ENCODE data around the gene KCNMB2.
"Not testable (repeated sequence)": the region's sequence is repeated elsewhere in the genome, so short reads cannot be mapped to it uniquely, and the experiment has no call there.

KCNMB2 gene

GRCh38 chr3:178518660-178519396 is 17.4 kb upstream of the KCNMB2 start:
- no peak for DNase-seq (ENCODE audit: low read depth in 2 of 3, low spot score in 2 of 3)

GRCh38 chr3:178519701-178520100 is 16.5 kb upstream of the KCNMB2 start:
- DNase-seq (ENCODE audit: low read depth in 2 of 3, low spot score in 2 of 3) = no peak

GRCh38 chr3:178520451-178520850 is 15.8 kb upstream of the KCNMB2 start:
- DNase-seq (ENCODE audit: low read depth in 2 of 3, low spot score in 2 of 3) = no peak

- DNase-seq (ENCODE audit: low read depth in 2 of 3, low spot score in 2 of 3) = no peak
These were observed 13.8 kb upstream of the KCNMB2 start for GRCh38 chr3:178522200-178523052.

- no peak for DNase-seq (ENCODE audit: low read depth in 2 of 3, low spot score in 2 of 3)
These were observed 11.0 kb upstream of the KCNMB2 start for GRCh38 chr3:178525251-178525650.

GRCh38 chr3:178526291-178526690 is 9.9 kb upstream of the KCNMB2 start:
- DNase-seq (ENCODE audit: low read depth in 2 of 3, low spot score in 2 of 3) = no peak

GRCh38 chr3:178527981-178528380 is 8.3 kb upstream of the KCNMB2 start:
- no peak for DNase-seq (ENCODE audit: low read depth in 2 of 3, low spot score in 2 of 3)

GRCh38 chr3:178529606-178530225 is 6.5 kb upstream of the KCNMB2 start:
- no peak for DNase-seq (ENCODE audit: low read depth in 2 of 3, low spot score in 2 of 3)

- DNase-seq (ENCODE audit: low read depth in 2 of 3, low spot score in 2 of 3) = no peak
These were observed 3.8 kb upstream of the KCNMB2 start for GRCh38 chr3:178532476-178532875.

- DNase-seq (ENCODE audit: low read depth in 2 of 3, low spot score in 2 of 3) = no peak
These were observed 978 bp downstream of the KCNMB2 start for GRCh38 chr3:178537122-178537705.

- no peak for DNase-seq (ENCODE audit: low read depth in 2 of 3, low spot score in 2 of 3)
These were observed 1.8 kb downstream of the KCNMB2 start for GRCh38 chr3:178538056-178538455.

- no peak for DNase-seq (ENCODE audit: low read depth in 2 of 3, low spot score in 2 of 3)
These were observed 3.9 kb downstream of the KCNMB2 start for GRCh38 chr3:178540184-178540583.

- DNase-seq (ENCODE audit: low read depth in 2 of 3, low spot score in 2 of 3) = no peak
These were observed 9.1 kb downstream of the KCNMB2 start for GRCh38 chr3:178545337-178545736.

- DNase-seq (ENCODE audit: low read depth in 2 of 3, low spot score in 2 of 3) = no peak
These were observed 9.8 kb downstream of the KCNMB2 start for GRCh38 chr3:178546079-178546478.

- DNase-seq (ENCODE audit: low read depth in 2 of 3, low spot score in 2 of 3) = not testable (repeated sequence)
These were observed 13.2 kb downstream of the KCNMB2 start for GRCh38 chr3:178549426-178549825.

- no peak for DNase-seq (ENCODE audit: low read depth in 2 of 3, low spot score in 2 of 3)
These were observed 15.7 kb downstream of the KCNMB2 start for GRCh38 chr3:178551916-178552321.

- DNase-seq (ENCODE audit: low read depth in 2 of 3, low spot score in 2 of 3) = no peak
These were observed 22.4 kb downstream of the KCNMB2 start for GRCh38 chr3:178558637-178559036.

GRCh38 chr3:178560759-178561158 is 24.5 kb downstream of the KCNMB2 start:
- no peak for DNase-seq (ENCODE audit: low read depth in 2 of 3, low spot score in 2 of 3)

GRCh38 chr3:178561239-178561638 is 25.0 kb downstream of the KCNMB2 start:
- no peak for DNase-seq (ENCODE audit: low read depth in 2 of 3, low spot score in 2 of 3)

GRCh38 chr3:178562143-178562946 is 26.1 kb downstream of the KCNMB2 start:
- DNase-seq (ENCODE audit: low read depth in 2 of 3, low spot score in 2 of 3) = no peak

GRCh38 chr3:178562947-178563232 is 26.7 kb downstream of the KCNMB2 start:
- DNase-seq (ENCODE audit: low read depth in 2 of 3, low spot score in 2 of 3) = no peak
